GM12801 (cell line): Measurements from ENCODE around the gene CUEDC1.

ENCODE experiments used
- TF ChIP-seq, protein P1 (sequence below): IDR thresholded peaks from one replicate; pipeline ENCODE4 v1.5.1; 2011; ENCODE audit warnings: control low read depth; ENCODE audit not compliant: insufficient read length; ENCODE audit errors: extremely low read depth

Gene CUEDC1

DNA sequence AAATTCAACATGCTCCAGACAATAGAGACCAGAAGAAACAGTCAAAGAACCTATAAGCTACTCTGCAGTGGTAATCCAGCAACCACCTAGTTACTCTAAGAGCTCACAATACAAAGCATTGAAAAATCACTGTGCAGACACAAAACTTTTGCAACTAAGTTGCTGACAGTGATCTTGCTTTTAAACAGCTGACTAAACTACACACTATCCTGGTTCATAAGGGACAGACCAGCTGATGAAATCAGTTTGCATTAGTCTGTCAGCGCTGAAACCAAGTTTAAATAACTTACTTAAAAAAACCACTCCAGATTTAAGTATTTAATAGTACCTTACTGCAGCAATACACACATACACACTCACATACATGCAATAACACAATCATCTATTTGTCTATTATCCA lies 28.2 kb upstream of the CUEDC1 start:
- TF ChIP-seq, protein P1, sequence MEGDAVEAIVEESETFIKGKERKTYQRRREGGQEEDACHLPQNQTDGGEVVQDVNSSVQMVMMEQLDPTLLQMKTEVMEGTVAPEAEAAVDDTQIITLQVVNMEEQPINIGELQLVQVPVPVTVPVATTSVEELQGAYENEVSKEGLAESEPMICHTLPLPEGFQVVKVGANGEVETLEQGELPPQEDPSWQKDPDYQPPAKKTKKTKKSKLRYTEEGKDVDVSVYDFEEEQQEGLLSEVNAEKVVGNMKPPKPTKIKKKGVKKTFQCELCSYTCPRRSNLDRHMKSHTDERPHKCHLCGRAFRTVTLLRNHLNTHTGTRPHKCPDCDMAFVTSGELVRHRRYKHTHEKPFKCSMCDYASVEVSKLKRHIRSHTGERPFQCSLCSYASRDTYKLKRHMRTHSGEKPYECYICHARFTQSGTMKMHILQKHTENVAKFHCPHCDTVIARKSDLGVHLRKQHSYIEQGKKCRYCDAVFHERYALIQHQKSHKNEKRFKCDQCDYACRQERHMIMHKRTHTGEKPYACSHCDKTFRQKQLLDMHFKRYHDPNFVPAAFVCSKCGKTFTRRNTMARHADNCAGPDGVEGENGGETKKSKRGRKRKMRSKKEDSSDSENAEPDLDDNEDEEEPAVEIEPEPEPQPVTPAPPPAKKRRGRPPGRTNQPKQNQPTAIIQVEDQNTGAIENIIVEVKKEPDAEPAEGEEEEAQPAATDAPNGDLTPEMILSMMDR: no peak

DNA sequence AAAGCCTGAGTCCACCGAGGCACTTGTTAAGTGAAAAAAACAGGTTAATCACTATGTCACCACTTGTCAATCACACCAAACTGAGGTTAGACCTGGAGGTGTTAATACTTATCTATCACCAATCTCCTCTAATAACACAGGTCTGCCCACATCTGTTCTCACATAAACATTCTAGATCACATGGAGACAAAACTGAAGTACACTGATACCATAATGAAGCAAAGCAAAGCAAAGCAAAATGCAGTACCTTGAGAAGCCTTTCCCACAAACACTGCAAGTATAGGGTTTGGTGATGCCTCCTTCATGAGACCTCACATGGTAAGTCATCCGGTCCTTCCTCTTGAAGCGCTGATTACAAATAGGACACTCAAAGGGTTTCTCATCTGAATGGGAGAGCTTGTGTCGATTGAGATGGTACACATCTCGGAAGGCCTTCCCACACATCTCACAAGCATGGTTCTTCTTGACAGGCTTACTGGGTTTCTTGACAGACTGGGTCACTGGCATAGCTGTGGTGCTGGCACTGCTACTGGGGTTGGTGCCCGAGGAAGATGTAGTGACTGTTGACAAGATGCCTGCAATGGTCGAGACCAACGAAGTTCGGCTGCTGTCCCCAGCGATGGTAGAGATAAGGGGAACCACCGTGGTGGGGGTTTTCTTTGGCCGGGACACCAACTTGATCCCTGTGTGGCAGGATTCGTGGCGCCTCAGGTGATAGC lies 27.4 kb upstream of the CUEDC1 start:
- TF ChIP-seq, protein P1: no peak

DNA sequence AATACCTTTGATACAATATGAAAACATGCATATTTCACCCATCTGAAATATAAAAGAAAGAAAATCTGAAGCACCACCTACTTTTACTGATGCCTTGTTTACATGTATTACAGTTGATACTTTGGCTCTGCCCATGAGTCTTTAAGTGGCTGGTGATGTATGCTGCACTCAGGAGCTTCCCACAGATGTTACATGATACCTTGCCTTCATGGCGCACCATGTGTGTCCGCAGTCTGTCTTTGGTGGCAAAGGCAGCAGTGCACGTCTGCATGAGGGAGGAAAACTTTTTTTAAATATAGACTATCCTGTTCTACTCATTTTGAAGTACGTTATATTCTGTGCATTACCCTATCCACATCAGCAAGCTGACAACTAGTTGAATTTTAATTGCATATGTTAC lies 25.3 kb upstream of the CUEDC1 start:
- TF ChIP-seq, protein P1: no peak

DNA sequence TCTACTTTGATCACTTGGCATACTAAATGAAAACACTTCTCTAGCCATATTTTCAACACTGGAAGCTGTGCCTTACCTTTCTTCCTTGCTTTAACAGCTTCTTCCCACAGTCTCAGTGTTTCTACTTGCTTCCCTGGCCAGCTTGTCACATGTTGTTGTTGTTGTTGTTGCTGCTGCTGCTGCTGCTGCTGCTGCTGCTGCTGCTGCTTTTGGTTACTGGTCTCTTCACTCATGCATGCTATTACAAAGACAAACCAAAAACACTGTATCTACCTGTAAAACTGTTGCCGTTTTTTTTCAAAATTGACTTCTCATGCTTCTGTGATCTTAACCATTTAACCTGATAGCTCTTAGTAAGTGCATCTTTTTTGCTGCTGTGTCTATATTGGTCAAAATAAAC lies 23.9 kb upstream of the CUEDC1 start:
- TF ChIP-seq, protein P1: no peak

DNA sequence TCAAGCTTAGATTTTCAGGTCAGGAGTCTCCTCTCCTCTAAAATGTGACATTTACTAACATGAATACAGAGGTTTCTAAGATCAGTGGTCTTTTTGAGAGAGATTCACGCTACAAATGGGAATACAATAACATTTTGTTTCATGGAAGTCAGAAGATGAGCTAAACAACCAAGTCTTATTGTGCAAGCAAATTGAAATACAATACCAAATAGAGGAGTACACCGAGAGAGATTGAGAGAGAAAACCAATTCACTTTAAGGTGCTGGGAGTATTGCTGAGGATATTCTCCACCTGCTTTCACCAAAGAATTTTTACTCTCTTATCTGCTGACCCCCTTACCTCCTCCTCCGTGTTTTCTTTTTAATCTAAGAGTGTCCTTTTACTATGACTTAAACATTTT lies 21.4 kb upstream of the CUEDC1 start:
- TF ChIP-seq, protein P1: no peak

DNA sequence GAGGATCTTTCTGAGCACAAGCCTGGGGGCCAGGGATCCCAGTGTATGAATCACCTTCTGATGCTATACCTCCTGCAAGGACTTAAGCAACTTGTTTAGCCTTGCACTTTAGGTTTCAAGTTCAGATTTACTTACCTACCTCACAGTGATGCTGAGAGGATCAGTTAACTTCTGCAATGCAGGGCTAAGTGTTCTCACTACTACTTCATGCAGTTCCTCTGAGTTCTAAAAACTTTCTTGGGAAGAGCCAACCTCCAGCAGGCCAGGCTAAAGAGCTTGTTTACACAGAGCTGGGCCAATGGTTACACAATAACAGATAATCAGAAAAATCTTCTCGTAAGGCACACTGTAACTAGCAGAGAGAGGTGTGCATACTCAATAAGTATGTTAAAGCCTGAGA lies 19.8 kb upstream of the CUEDC1 start:
- TF ChIP-seq, protein P1: no peak

DNA sequence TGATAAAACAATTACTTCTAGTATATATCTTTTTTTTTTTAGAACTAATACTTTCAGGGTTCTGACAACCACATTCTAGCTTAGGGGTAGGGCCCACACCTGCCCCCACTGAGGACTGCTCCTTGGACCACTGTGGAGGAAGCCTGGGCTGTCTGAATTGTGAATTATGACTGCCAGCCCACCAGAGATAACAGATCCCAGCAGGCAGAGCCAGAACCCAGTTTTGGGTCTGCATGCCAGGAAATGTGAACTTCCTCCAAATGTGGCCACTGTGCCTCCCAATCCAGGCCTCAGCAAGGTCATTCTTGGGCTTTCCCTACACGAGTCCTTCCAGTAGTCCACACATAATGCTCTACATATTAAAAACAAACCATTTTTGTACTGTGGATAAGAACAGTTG lies 16.9 kb upstream of the CUEDC1 start:
- TF ChIP-seq, protein P1: no peak
